IPS-20b (cell line): ENCODE data around the gene ADAT1.
"Not testable (repeated sequence)": the region's sequence is repeated elsewhere in the genome, so short reads cannot be mapped to it uniquely, and the experiment has no call there.

Source experiments
- H3K27ac ChIP-seq: one replicate; pipeline ENCODE4 v1.5.1; 2013; ENCODE audit warnings: low read length
- H3K27me3 ChIP-seq: 2 replicates; pipeline ENCODE4 v1.6.1; 2013; ENCODE audit warnings: mild to moderate bottlenecking, low read length, inconsistent platforms; ENCODE audit not compliant: insufficient read depth
- H3K36me3 ChIP-seq: 2 replicates; pipeline ENCODE4 v1.6.1; 2013; ENCODE audit warnings: low read depth, mild to moderate bottlenecking, inconsistent platforms, low read length, moderate library complexity; ENCODE audit not compliant: insufficient read depth
- H3K4me1 ChIP-seq: 2 replicates; pipeline ENCODE4 v1.6.1; 2013; ENCODE audit warnings: mild to moderate bottlenecking, control low read depth, inconsistent platforms, low read length, moderate library complexity; ENCODE audit not compliant: insufficient read depth
- H3K4me3 ChIP-seq: 2 replicates; pipeline ENCODE4 v1.5.1; 2013; ENCODE audit warnings: mild to moderate bottlenecking, low read length, inconsistent platforms
- H3K9ac ChIP-seq: 2 replicates; pipeline ENCODE4 v1.6.1; 2013; ENCODE audit warnings: low read depth, mild to moderate bottlenecking, inconsistent platforms, low read length, moderate library complexity
- H3K9me3 ChIP-seq: 2 replicates; pipeline ENCODE4 v1.6.1; 2013; ENCODE audit warnings: mild to moderate bottlenecking, low read depth, low read length, inconsistent platforms; ENCODE audit not compliant: insufficient read depth

The ADAT1 gene

GRCh38 chr16:75617121-75617520, 6.0 kb downstream of the ADAT1 start:
- no peaks in the 10 kb centered on the region for H3K9me3 ChIP-seq
- no peak overlapping the region for H3K27ac ChIP-seq
- H3K9ac ChIP-seq, result no peak overlapping the region
- H3K4me1 ChIP-seq, result no peaks in the 10 kb centered on the region
- peaks cover 84% of the 10 kb centered on the region for H3K36me3 ChIP-seq
- no peak overlapping the region for H3K4me3 ChIP-seq
- no peaks in the 10 kb centered on the region for H3K27me3 ChIP-seq

GRCh38 chr16:75616521-75617010, 6.5 kb downstream of the ADAT1 start:
- H3K9me3 ChIP-seq, result no peaks in the 10 kb centered on the region
- peaks cover 89% of the 10 kb centered on the region for H3K36me3 ChIP-seq
- H3K4me3 ChIP-seq, result no peak overlapping the region
- no peaks in the 10 kb centered on the region for H3K4me1 ChIP-seq
- no peak overlapping the region for H3K9ac ChIP-seq
- H3K27me3 ChIP-seq, result no peaks in the 10 kb centered on the region
- no peak overlapping the region for H3K27ac ChIP-seq

- peaks cover 97% of the 10 kb centered on the region for H3K36me3 ChIP-seq
Measured at GRCh38 chr16:75615619-75616018, 7.5 kb downstream of the ADAT1 start.

GRCh38 chr16:75614066-75614897, 8.8 kb downstream of the ADAT1 start:
- Histone ChIP-seq H3K36me3 (peaks cover 97% of the 10 kb centered on the region), H3K27me3 (no peaks in the 10 kb centered on the region), H3K9me3 (no peaks in the 10 kb centered on the region), H3K4me1 (no peaks in the 10 kb centered on the region), H3K4me3 (no peak overlapping the region), H3K27ac (no peak overlapping the region), H3K9ac (no peak overlapping the region)

More at GRCh38 chr16:75615619-75616018, 7.5 kb downstream of the ADAT1 start:
- no peaks in the 10 kb centered on the region for H3K9me3 ChIP-seq
- no peaks in the 10 kb centered on the region for H3K27me3 ChIP-seq
- no peak overlapping the region for H3K27ac ChIP-seq
- H3K4me1 ChIP-seq, result no peaks in the 10 kb centered on the region
- no peak overlapping the region for H3K9ac ChIP-seq
- H3K4me3 ChIP-seq, result no peak overlapping the region

GRCh38 chr16:75606507-75606906, 16.6 kb downstream of the ADAT1 start:
- no peaks in the 10 kb centered on the region for H3K4me1 ChIP-seq
- H3K27me3 ChIP-seq, result no peaks in the 10 kb centered on the region
- peaks cover 81% of the 10 kb centered on the region for H3K36me3 ChIP-seq
- H3K4me3 ChIP-seq, result no peak overlapping the region
- peaks cover 12% of the 10 kb centered on the region for H3K9me3 ChIP-seq
- H3K9ac ChIP-seq, result no peak overlapping the region
- H3K27ac ChIP-seq, result no peak overlapping the region

- peaks cover 76% of the 10 kb centered on the region for H3K36me3 ChIP-seq
- H3K27me3 ChIP-seq, result no peaks in the 10 kb centered on the region
Measured at GRCh38 chr16:75603241-75603640, 19.8 kb downstream of the ADAT1 start.

GRCh38 chr16:75599452-75600277, 23.4 kb downstream of the ADAT1 start:
- H3K27ac ChIP-seq, result no peak overlapping the region
- H3K27me3 ChIP-seq, result no peaks in the 10 kb centered on the region
- peaks cover 4% of the 10 kb centered on the region; the same call in 1 of the 2 replicates for H3K4me1 ChIP-seq
- H3K36me3 ChIP-seq, result peaks cover 63% of the 10 kb centered on the region
- H3K9me3 ChIP-seq, result peaks cover 12% of the 10 kb centered on the region
- no peak overlapping the region for H3K9ac ChIP-seq
- H3K4me3 ChIP-seq, result no peak overlapping the region

More at GRCh38 chr16:75603241-75603640, 19.8 kb downstream of the ADAT1 start:
- H3K4me3 ChIP-seq, result no peak overlapping the region
- H3K9ac ChIP-seq, result no peak overlapping the region
- no peak overlapping the region for H3K27ac ChIP-seq
- H3K4me1 ChIP-seq, result no peaks in the 10 kb centered on the region
- H3K9me3 ChIP-seq, result peaks cover 12% of the 10 kb centered on the region

GRCh38 chr16:75593825-75594820, 29.0 kb downstream of the ADAT1 start:
- Histone ChIP-seq H3K9me3 (no peaks in the 10 kb centered on the region), H3K36me3 (peaks cover 13% of the 10 kb centered on the region; the same call in 1 of the 2 replicates), H3K9ac (peak overlapping the region; percentile 22; the same call in 1 of the 2 replicates), H3K4me1 (peaks cover 26% of the 10 kb centered on the region), H3K27ac (peak overlapping the region; percentile 26), H3K27me3 (no peaks in the 10 kb centered on the region), H3K4me3 (peak overlapping the region; percentile 6)

GRCh38 chr16:75593308-75593707, 29.8 kb downstream of the ADAT1 start:
- Histone ChIP-seq H3K9ac (no peak overlapping the region), H3K4me1 (peaks cover 26% of the 10 kb centered on the region), H3K4me3 (no peak overlapping the region), H3K9me3 (no peaks in the 10 kb centered on the region), H3K27ac (no peak overlapping the region), H3K36me3 (peaks cover 13% of the 10 kb centered on the region; the same call in 1 of the 2 replicates), H3K27me3 (no peaks in the 10 kb centered on the region)

- not testable (repeated sequence) for H3K27ac ChIP-seq, H3K9ac ChIP-seq, H3K9me3 ChIP-seq, H3K4me3 ChIP-seq, H3K36me3 ChIP-seq, H3K27me3 ChIP-seq
- peaks cover 26% of the 10 kb centered on the region for H3K4me1 ChIP-seq
Measured at GRCh38 chr16:75591927-75592326, 31.2 kb downstream of the ADAT1 start.
